GM23338 (cell line): ENCODE measurements around the gene C1QTNF2. TPM values are rescaled to one million over a fixed set of nuclear protein-coding genes. Genes with fewer than 3 reads are reported as not detected.

Experiments used
- ATAC-seq: fragments of 200-7000 bp; cut with Tn5 transposase; 3 replicates; pipeline ENCODE4 v1.9.1; 2020
- DNase-seq: peaks from one replicate; pipeline ENCODE4 v3.0.0-alpha.2; 2015; ENCODE audit warnings: low spot score
- H2AFZ ChIP-seq: fragments of 200-600 bp; sonication (generic); 2 replicates; pipeline ENCODE4 v1.8.0; 2016; ENCODE audit warnings: antibody characterized with exemption, mild to moderate bottlenecking, moderate library complexity
- H3F3A ChIP-seq: fragments of 200-600 bp; sonication (generic); replicated peaks from 2 replicates; pipeline ENCODE4 v1.8.0; 2017; ENCODE audit warnings: antibody characterized with exemption, mixed run types, low read depth
- H3K27ac ChIP-seq: fragments of 200-600 bp; sonication (generic); 2 replicates; pipeline ENCODE4 v1.6.1; 2016; ENCODE audit warnings: low read depth
- H3K27me3 ChIP-seq: fragments of 200-600 bp; sonication (generic); 2 replicates; pipeline ENCODE4 v1.8.0; 2016; ENCODE audit warnings: mild to moderate bottlenecking, mixed run types, moderate library complexity; ENCODE audit not compliant: insufficient read depth
- H3K36me3 ChIP-seq: fragments of 200-600 bp; sonication (generic); 2 replicates; pipeline ENCODE4 v1.8.0; 2016; ENCODE audit warnings: mild to moderate bottlenecking; ENCODE audit not compliant: insufficient read depth
- H3K4me1 ChIP-seq: fragments of 200-600 bp; sonication (generic); 2 replicates; pipeline ENCODE4 v1.8.0; 2016; ENCODE audit warnings: mild to moderate bottlenecking, moderate library complexity; ENCODE audit not compliant: insufficient read depth
- H3K4me2 ChIP-seq: fragments of 200-600 bp; sonication (generic); 2 replicates; pipeline ENCODE4 v1.7.1; 2017; ENCODE audit warnings: mixed run types
- H3K4me3 ChIP-seq: fragments of 200-600 bp; sonication (generic); 2 replicates; pipeline ENCODE4 v1.6.1; 2016; ENCODE audit warnings: mixed run types
- H3K79me2 ChIP-seq: fragments of 200-600 bp; sonication (generic); replicated peaks from 2 replicates; pipeline ENCODE4 v1.8.0; 2017; ENCODE audit warnings: mild to moderate bottlenecking; ENCODE audit not compliant: insufficient read depth
- H3K9me2 ChIP-seq: fragments of 200-600 bp; sonication (generic); 2 replicates; pipeline ENCODE4 v1.8.0; 2017; ENCODE audit not compliant: insufficient read depth
- H4K20me1 ChIP-seq: fragments of 200-600 bp; sonication (generic); replicated peaks from 2 replicates; pipeline ENCODE4 v1.8.0; 2017; ENCODE audit warnings: mild to moderate bottlenecking; ENCODE audit not compliant: insufficient read depth
- H3K27ac Mint-ChIP-seq: 2 replicates; pipeline ENCODE4 v1.8.0; 2020; ENCODE audit warnings: inconsistent platforms, mild to moderate bottlenecking, moderate library complexity, mixed read lengths
- H3K27me3 Mint-ChIP-seq: 3 replicates; pipeline ENCODE4 v1.8.0; 2022; ENCODE audit warnings: low read depth, mild to moderate bottlenecking, moderate library complexity, mixed read lengths, inconsistent platforms; ENCODE audit not compliant: insufficient read depth, poor library complexity
- H3K36me3 Mint-ChIP-seq: 3 replicates; pipeline ENCODE4 v1.8.0; 2021; ENCODE audit warnings: low read depth, mild to moderate bottlenecking, inconsistent platforms, moderate library complexity, mixed read lengths
- H3K4me1 Mint-ChIP-seq: 3 replicates; pipeline ENCODE4 v1.8.0; 2020; ENCODE audit warnings: mild to moderate bottlenecking, inconsistent platforms, mixed read lengths
- H3K4me3 Mint-ChIP-seq: 3 replicates; pipeline ENCODE4 v1.8.0; 2021; ENCODE audit warnings: moderate library complexity, mild to moderate bottlenecking, inconsistent platforms, mixed read lengths
- H3K9me3 Mint-ChIP-seq: 3 replicates; pipeline ENCODE4 v1.8.0; 2020; ENCODE audit warnings: moderate library complexity, mild to moderate bottlenecking, inconsistent platforms, mixed read lengths
- EZH2 ChIP-seq: fragments of 200-600 bp; sonication (generic); IDR thresholded peaks from one replicate; pipeline ENCODE4 v1.8.0; 2017; ENCODE audit warnings: antibody characterized with exemption, mild to moderate bottlenecking, low read depth; ENCODE audit not compliant: unreplicated experiment
- EZH2phosphoT487 ChIP-seq: fragments of 200-600 bp; sonication (generic); IDR thresholded peaks from one replicate; pipeline ENCODE4 v1.8.1; 2018; ENCODE audit warnings: antibody characterized with exemption; ENCODE audit not compliant: unreplicated experiment
- JUNB ChIP-seq: IDR thresholded peaks from one replicate; pipeline ENCODE4 v1.6.1; 2016; ENCODE audit warnings: antibody characterized with exemption; ENCODE audit not compliant: unreplicated experiment
- NANOG ChIP-seq: IDR thresholded peaks from 2 replicates; pipeline ENCODE4 v1.6.1; 2016; ENCODE audit warnings: antibody characterized with exemption, borderline replicate concordance
- STAT1 ChIP-seq: IDR thresholded peaks from one replicate; pipeline ENCODE4 v1.6.1; 2016; ENCODE audit warnings: antibody characterized with exemption; ENCODE audit not compliant: unreplicated experiment
- ZNF114 ChIP-seq: fragments of 250-450 bp; sonication (Bioruptor Pico); IDR thresholded peaks from 2 replicates; pipeline ENCODE4 v1.5.0; 2020; ENCODE audit warnings: mild to moderate bottlenecking, moderate library complexity
- ZNF331 ChIP-seq: fragments of 250-450 bp; sonication (Bioruptor Pico); IDR thresholded peaks from 2 replicates; pipeline ENCODE4 v1.5.0; 2020; ENCODE audit warnings: low read depth, mild to moderate bottlenecking, moderate library complexity
- polyA plus RNA-seq: library from polyadenylated mRNA; unstranded; fragments of >200 nt; fragmentation: Nextera tagmentation; extraction: Ambion mirVana; gene quantifications from 2 replicates; pipeline ENCODE4 v1.2.1, GENCODE V29; 2016
- total RNA-seq: library from RNA; depleted of rRNA; stranded (reverse); fragments of >200 nt; shearing (Covaris generic); gene quantifications from 2 replicates; pipeline ENCODE4 v1.2.3, GENCODE V29; 2014
- TF ChIP-seq, protein P1 (sequence below): IDR thresholded peaks from one replicate; pipeline ENCODE4 v1.6.1; 2018; ENCODE audit warnings: antibody characterized with exemption; ENCODE audit not compliant: unreplicated experiment
- TF ChIP-seq, protein P2 (sequence below), 2 experiments: fragments of 200-600 bp in 1 of 2; sonication (generic) in 1 of 2; conservative IDR thresholded peaks; 2 replicates each; pipeline versions ENCODE4 v1.5.1 to v1.6.1; 2016 to 2017; ENCODE audit warnings: antibody characterized with exemption in 2 of 2, low read depth in 2 of 2, mild to moderate bottlenecking in 2 of 2, moderate library complexity in 1 of 2

The C1QTNF2 gene
- total and polyA plus RNA-seq, 2 experiments from 2014 or later: 0.56 to 0.92 TPM

GRCh38 chr5:160310552-160311295 is 59.7 kb downstream of the C1QTNF2 start (continued):
- TF ChIP-seq, protein P1, sequence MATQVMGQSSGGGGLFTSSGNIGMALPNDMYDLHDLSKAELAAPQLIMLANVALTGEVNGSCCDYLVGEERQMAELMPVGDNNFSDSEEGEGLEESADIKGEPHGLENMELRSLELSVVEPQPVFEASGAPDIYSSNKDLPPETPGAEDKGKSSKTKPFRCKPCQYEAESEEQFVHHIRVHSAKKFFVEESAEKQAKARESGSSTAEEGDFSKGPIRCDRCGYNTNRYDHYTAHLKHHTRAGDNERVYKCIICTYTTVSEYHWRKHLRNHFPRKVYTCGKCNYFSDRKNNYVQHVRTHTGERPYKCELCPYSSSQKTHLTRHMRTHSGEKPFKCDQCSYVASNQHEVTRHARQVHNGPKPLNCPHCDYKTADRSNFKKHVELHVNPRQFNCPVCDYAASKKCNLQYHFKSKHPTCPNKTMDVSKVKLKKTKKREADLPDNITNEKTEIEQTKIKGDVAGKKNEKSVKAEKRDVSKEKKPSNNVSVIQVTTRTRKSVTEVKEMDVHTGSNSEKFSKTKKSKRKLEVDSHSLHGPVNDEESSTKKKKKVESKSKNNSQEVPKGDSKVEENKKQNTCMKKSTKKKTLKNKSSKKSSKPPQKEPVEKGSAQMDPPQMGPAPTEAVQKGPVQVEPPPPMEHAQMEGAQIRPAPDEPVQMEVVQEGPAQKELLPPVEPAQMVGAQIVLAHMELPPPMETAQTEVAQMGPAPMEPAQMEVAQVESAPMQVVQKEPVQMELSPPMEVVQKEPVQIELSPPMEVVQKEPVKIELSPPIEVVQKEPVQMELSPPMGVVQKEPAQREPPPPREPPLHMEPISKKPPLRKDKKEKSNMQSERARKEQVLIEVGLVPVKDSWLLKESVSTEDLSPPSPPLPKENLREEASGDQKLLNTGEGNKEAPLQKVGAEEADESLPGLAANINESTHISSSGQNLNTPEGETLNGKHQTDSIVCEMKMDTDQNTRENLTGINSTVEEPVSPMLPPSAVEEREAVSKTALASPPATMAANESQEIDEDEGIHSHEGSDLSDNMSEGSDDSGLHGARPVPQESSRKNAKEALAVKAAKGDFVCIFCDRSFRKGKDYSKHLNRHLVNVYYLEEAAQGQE: no peak
- no peak for TF ChIP-seq NANOG
- no peak for TF ChIP-seq ZNF331 (CRISPR knock-in tag)
- TF ChIP-seq ZNF114 (CRISPR knock-in tag): no peak
- TF ChIP-seq STAT1: no peak

GRCh38 chr5:160310140-160310539 is 60.3 kb downstream of the C1QTNF2 start:
- Histone ChIP-seq H3F3A (0 out of 2 replicates have a peak, but pooled peaks cover 3% of the 10 kb centered on the region), H2AFZ (no peak overlapping the region), H3K27me3 (no peaks in the 10 kb centered on the region), H3K4me3 (peak overlapping the region; percentile 86; the same call in 1 of the 2 replicates), H3K79me2 (peaks cover 65% of the 10 kb centered on the region), H3K27ac (no peak overlapping the region), H3K4me2 (peak overlapping the region; percentile 85), H3K9me2 (no peaks in the 10 kb centered on the region), H4K20me1 (peaks cover 26% of the 10 kb centered on the region), H3K4me1 (peaks cover 32% of the 10 kb centered on the region), H3K36me3 (peaks cover 4% of the 10 kb centered on the region; the same call in 1 of the 2 replicates)
- DNase-seq: no peak
- Mint-ChIP-seq H3K4me3 (peak overlapping the region; percentile 94; the same call in 1 of the 3 replicates), H3K27me3 (peaks cover 8% of the 10 kb centered on the region), H3K4me1 (peaks cover 43% of the 10 kb centered on the region), H3K36me3 (peaks cover 50% of the 10 kb centered on the region), H3K27ac (no peak overlapping the region), H3K9me3 (no peaks in the 10 kb centered on the region; the same call in 2 of the 3 replicates)
- TF ChIP-seq EZH2phosphoT487 (no peak), NANOG (no peak), EZH2 (no peak), JUNB (no peak)
- TF ChIP-seq, protein P2, sequence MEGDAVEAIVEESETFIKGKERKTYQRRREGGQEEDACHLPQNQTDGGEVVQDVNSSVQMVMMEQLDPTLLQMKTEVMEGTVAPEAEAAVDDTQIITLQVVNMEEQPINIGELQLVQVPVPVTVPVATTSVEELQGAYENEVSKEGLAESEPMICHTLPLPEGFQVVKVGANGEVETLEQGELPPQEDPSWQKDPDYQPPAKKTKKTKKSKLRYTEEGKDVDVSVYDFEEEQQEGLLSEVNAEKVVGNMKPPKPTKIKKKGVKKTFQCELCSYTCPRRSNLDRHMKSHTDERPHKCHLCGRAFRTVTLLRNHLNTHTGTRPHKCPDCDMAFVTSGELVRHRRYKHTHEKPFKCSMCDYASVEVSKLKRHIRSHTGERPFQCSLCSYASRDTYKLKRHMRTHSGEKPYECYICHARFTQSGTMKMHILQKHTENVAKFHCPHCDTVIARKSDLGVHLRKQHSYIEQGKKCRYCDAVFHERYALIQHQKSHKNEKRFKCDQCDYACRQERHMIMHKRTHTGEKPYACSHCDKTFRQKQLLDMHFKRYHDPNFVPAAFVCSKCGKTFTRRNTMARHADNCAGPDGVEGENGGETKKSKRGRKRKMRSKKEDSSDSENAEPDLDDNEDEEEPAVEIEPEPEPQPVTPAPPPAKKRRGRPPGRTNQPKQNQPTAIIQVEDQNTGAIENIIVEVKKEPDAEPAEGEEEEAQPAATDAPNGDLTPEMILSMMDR (conservative IDR thresholded peaks at IDR 0.05; ENCODE audit: low read depth in 2 of 2): no peak
- no peak for ATAC-seq
